ENCODE results near the gene CHST2. TPM values are rescaled to one million over a fixed set of nuclear protein-coding genes. Genes with fewer than 3 reads are reported as not detected.

The CHST2 gene
- total and polyA plus RNA-seq, 2 donors (not counting 3 experiments of a cell fraction or from before 2014, with no cell fraction given) = 4.3 to 6.5 TPM

DNA sequence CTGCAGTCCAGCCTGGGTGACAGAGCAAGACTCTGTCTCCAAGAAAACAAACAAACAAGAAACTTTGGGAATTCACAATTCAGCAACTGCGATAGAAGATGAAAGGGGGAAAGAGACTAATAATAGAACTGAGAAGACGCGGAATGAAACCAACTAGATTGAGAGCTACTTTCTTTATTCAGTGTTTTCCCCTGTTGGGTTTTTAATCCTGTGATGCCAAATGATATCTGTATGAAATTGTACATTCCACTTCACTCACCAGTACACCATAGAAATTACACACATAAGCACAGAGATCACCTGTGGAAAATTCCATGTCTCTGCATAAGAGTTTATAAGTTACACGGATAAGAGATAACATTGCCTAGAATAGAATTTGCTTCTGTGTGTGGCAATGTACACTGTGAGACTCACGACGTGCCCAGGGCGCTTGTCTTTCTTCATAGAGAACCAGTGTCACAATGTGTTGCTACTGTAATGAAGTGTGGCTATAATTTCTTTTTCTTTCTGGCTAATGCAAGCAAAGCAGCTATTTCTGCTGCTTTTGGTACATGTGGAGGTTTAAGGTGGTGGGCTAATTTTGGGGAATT lies 17.7 kb upstream of the CHST2 start:
- H3K9me1 ChIP-seq (replicated peaks; ENCODE audit: control insufficient read depth, extremely low read depth, insufficient read depth, low read length) = peaks cover 2% of the 10 kb centered on the region
- no TSS peak for BruUV-seq (replicated peaks)
- H3K9ac ChIP-seq (replicated peaks; ENCODE audit: extremely low read depth, insufficient read depth, low read length) = no peak overlapping the region
- no peak overlapping the region for H3K4me3 ChIP-seq (replicated peaks in 1 of 3; ENCODE audit: insufficient read depth in 1 of 3, low read depth in 1 of 3, low read length in 3 of 3)
- POLR2A ChIA-PET = no interaction called here
- CTCF ChIA-PET = no interaction called here
- TF ChIP-seq POLR2AphosphoS5 (IDR thresholded peaks at IDR 0.05; ENCODE audit: insufficient read depth, low read depth, low read length) = no peak
- TF ChIP-seq POLR2A (IDR thresholded peaks at IDR 0.05; ENCODE audit: low read depth, low read length) = no peak
- no peak for TF ChIP-seq EZH2 (IDR thresholded peaks at IDR 0.05; ENCODE audit: borderline replicate concordance, low read depth, low read length, severe bottlenecking)
- H2AFZ ChIP-seq (ENCODE audit: low read depth, low read length) = no peak overlapping the region
- no peaks in the 10 kb centered on the region for H3K36me3 ChIP-seq (ENCODE audit: control insufficient read depth in 2 of 2, extremely low read depth in 1 of 2, insufficient read depth in 2 of 2, low read length in 2 of 2)
- peaks cover 7% of the 10 kb centered on the region in 2 experiments for H3K27me3 ChIP-seq (ENCODE audit: control insufficient read depth in 2 of 2, insufficient read depth in 2 of 2, low read length in 2 of 2)
- no peak overlapping the region for H3K4me2 ChIP-seq (ENCODE audit: insufficient read depth, low read length)
- H3K79me2 ChIP-seq (ENCODE audit: control insufficient read depth, insufficient read depth, low read length) = no peaks in the 10 kb centered on the region
- intact Hi-C loops (cut with micrococcal nuclease) = no loop called here
- dilution Hi-C loops (cut with MboI; ENCODE audit: extremely low pct_ligation_motif_present, low sequenced_read_pairs) = no loop called here
- FAIRE-seq (no peak), DNase-seq (ENCODE audit: low read depth, low spot score) (no peak)
- no peaks in the 10 kb centered on the region for H3K4me1 ChIP-seq (ENCODE audit: control insufficient read depth, extremely low read depth, insufficient read depth, low read length)
- H3K9me3 ChIP-seq (replicated peaks; ENCODE audit: control insufficient read depth, insufficient read depth, low read length) = no peaks in the 10 kb centered on the region
- no peaks in the 10 kb centered on the region for H4K20me1 ChIP-seq (replicated peaks; ENCODE audit: control insufficient read depth, extremely low read depth, insufficient read depth, low read length)
- H3K27ac ChIP-seq (ENCODE audit: insufficient read depth, low read depth, low read length) = no peak overlapping the region

DNA sequence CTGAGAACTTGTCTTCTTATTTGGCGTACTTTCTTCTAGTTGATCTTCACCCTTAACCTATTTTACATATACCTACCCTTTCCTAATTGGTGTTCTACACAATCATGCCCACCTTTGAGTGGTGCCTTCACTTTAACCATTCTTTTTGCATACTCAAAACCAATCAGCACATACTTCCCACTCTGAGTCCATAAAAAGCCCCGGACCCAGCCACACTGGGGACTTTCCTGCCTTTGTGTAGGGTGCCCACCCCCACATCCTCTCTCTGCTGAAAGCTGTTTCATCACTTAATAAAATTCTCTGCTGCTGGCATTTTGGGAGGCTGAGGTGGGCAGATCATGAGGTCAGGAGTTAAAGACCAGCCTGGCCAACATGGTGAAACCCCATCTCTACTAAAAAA lies 15.9 kb upstream of the CHST2 start:
- FAIRE-seq (no peak), DNase-seq (ENCODE audit: low read depth, low spot score) (no peak)
- H3K27me3 ChIP-seq (ENCODE audit: control insufficient read depth in 2 of 2, insufficient read depth in 2 of 2, low read length in 2 of 2) = peaks cover 0 to 5% of the 10 kb centered on the region in 2 experiments
- H3K9ac ChIP-seq (replicated peaks; ENCODE audit: extremely low read depth, insufficient read depth, low read length) = no peak overlapping the region
- no peak overlapping the region for H3K4me2 ChIP-seq (ENCODE audit: insufficient read depth, low read length)
- H3K9me1 ChIP-seq (replicated peaks; ENCODE audit: control insufficient read depth, extremely low read depth, insufficient read depth, low read length) = peaks cover 2% of the 10 kb centered on the region
- H3K4me1 ChIP-seq (ENCODE audit: control insufficient read depth, extremely low read depth, insufficient read depth, low read length) = no peaks in the 10 kb centered on the region
- intact Hi-C loops (cut with micrococcal nuclease) = no loop called here
- no peaks in the 10 kb centered on the region for H3K36me3 ChIP-seq (ENCODE audit: control insufficient read depth in 2 of 2, extremely low read depth in 1 of 2, insufficient read depth in 2 of 2, low read length in 2 of 2)
- H3K9me3 ChIP-seq (replicated peaks; ENCODE audit: control insufficient read depth, insufficient read depth, low read length) = no peaks in the 10 kb centered on the region
- POLR2A ChIA-PET = no interaction called here
- no peak overlapping the region for H2AFZ ChIP-seq (ENCODE audit: low read depth, low read length)
- H3K27ac ChIP-seq (ENCODE audit: insufficient read depth, low read depth, low read length) = no peak overlapping the region
- no peaks in the 10 kb centered on the region for H3K79me2 ChIP-seq (ENCODE audit: control insufficient read depth, insufficient read depth, low read length)
- dilution Hi-C loops (cut with MboI; ENCODE audit: extremely low pct_ligation_motif_present, low sequenced_read_pairs) = no loop called here
- CTCF ChIA-PET = no interaction called here
- no TSS peak for BruUV-seq (replicated peaks)
- no peak overlapping the region for H3K4me3 ChIP-seq (replicated peaks in 1 of 3; ENCODE audit: insufficient read depth in 1 of 3, low read depth in 1 of 3, low read length in 3 of 3)
- TF ChIP-seq POLR2AphosphoS5 (IDR thresholded peaks at IDR 0.05; ENCODE audit: insufficient read depth, low read depth, low read length) (no peak), POLR2A (IDR thresholded peaks at IDR 0.05; ENCODE audit: low read depth, low read length) (no peak), GATA2 (IDR thresholded peaks at IDR 0.05; ENCODE audit: insufficient read depth, insufficient read length, low read depth, low read length) (no peak), FOS (IDR thresholded peaks at IDR 0.05; ENCODE audit: borderline replicate concordance, insufficient read depth, low read length) (no peak), MYC (IDR thresholded peaks at IDR 0.05; ENCODE audit: low read depth, low read length) (no peak), JUN (IDR thresholded peaks at IDR 0.05; ENCODE audit: borderline replicate concordance, insufficient read depth, insufficient read length, low read depth) (no peak), EZH2 (IDR thresholded peaks at IDR 0.05; ENCODE audit: borderline replicate concordance, low read depth, low read length, severe bottlenecking) (no peak)
- TF ChIP-seq, protein P1, sequence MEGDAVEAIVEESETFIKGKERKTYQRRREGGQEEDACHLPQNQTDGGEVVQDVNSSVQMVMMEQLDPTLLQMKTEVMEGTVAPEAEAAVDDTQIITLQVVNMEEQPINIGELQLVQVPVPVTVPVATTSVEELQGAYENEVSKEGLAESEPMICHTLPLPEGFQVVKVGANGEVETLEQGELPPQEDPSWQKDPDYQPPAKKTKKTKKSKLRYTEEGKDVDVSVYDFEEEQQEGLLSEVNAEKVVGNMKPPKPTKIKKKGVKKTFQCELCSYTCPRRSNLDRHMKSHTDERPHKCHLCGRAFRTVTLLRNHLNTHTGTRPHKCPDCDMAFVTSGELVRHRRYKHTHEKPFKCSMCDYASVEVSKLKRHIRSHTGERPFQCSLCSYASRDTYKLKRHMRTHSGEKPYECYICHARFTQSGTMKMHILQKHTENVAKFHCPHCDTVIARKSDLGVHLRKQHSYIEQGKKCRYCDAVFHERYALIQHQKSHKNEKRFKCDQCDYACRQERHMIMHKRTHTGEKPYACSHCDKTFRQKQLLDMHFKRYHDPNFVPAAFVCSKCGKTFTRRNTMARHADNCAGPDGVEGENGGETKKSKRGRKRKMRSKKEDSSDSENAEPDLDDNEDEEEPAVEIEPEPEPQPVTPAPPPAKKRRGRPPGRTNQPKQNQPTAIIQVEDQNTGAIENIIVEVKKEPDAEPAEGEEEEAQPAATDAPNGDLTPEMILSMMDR (IDR thresholded peaks at IDR 0.05; ENCODE audit: extremely low read depth in 1 of 2, insufficient read depth in 1 of 2, low read depth in 1 of 2, low read length in 2 of 2) = no peak
- TF ChIP-seq, protein P2, sequence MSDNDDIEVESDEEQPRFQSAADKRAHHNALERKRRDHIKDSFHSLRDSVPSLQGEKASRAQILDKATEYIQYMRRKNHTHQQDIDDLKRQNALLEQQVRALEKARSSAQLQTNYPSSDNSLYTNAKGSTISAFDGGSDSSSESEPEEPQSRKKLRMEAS (IDR thresholded peaks at IDR 0.05; ENCODE audit: insufficient read depth, insufficient read length) = no peak
- no peaks in the 10 kb centered on the region for H4K20me1 ChIP-seq (replicated peaks; ENCODE audit: control insufficient read depth, extremely low read depth, insufficient read depth, low read length)

All from endothelial cell of umbilical vein (primary cell).